Loucy (cell line): ENCODE measurements around the gene LRCH1.

Source experiments
- CTCF ChIP-seq: fragments of 200-600 bp; sonication (generic); conservative IDR thresholded peaks from 2 replicates; pipeline ENCODE4 v1.5.1; 2014; ENCODE audit warnings: mild to moderate bottlenecking, antibody characterized with exemption, low read length
- EZH2phosphoT487 ChIP-seq: fragments of 200-600 bp; IDR thresholded peaks from 2 replicates; pipeline ENCODE4 v1.6.1; 2018; ENCODE audit warnings: antibody characterized with exemption, mild to moderate bottlenecking, moderate library complexity, borderline replicate concordance

GRCh38 chr13:46539231-46539630 lies 13.7 kb upstream of the LRCH1 start:
- TF ChIP-seq CTCF (no peak), EZH2phosphoT487 (no peak)
